Measurements from ENCODE around the gene CCDC47.

Gene CCDC47

DNA sequence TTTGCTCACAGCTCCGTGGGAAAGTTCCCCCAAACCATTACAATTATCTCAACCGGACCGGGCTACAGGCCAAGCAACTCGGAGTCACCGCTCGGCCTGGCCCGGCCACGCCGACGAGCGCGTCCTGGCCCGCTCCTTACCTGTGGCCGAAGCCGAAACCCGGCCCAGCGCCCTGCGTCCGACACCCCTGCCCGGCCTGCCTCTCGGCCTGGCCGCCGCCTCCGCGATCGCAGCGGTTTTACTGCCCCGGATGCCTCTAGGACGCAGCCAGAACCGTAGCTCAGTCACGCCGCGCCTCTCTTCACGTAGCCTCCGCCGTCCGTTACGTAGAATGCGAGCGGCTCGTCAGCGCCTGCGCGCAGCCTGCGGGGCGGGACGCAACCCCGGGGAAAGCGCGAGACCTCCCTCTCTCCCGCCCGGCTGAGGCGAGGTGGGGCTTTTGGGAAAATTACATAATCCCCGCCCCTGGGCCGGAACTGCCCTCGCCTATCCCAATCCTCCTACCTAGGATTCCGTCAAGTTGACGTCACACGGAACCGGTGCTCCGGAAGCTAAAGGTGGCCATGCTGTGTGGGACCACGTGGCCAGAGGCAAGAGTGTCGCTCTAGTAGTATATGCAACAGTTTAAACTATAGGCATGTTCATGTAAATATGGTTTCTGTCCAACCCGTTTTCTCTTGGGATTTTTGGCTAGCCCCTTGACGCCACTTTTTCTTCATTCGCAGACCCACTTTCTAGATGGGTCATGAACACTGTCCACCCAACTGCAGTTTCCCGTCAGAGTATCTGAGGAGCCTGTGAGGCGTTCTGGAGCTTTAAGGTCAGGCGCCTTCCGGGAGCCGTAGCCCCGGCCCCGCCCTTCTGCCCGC lies at the start of gene CCDC47 (continued):
- TF ChIP-seq, protein P1, sequence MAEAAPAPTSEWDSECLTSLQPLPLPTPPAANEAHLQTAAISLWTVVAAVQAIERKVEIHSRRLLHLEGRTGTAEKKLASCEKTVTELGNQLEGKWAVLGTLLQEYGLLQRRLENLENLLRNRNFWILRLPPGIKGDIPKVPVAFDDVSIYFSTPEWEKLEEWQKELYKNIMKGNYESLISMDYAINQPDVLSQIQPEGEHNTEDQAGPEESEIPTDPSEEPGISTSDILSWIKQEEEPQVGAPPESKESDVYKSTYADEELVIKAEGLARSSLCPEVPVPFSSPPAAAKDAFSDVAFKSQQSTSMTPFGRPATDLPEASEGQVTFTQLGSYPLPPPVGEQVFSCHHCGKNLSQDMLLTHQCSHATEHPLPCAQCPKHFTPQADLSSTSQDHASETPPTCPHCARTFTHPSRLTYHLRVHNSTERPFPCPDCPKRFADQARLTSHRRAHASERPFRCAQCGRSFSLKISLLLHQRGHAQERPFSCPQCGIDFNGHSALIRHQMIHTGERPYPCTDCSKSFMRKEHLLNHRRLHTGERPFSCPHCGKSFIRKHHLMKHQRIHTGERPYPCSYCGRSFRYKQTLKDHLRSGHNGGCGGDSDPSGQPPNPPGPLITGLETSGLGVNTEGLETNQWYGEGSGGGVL (tag by site-specific recombination; IDR thresholded peaks at IDR 0.05), result no peak
- no peak for TF ChIP-seq ZNF266 (tag by site-specific recombination; IDR thresholded peaks at IDR 0.05; ENCODE audit: low read depth)
- peak; percentile 98 for TF ChIP-seq ZNF335 (tag by site-specific recombination; conservative IDR thresholded peaks at IDR 0.05)
- peak; percentile 44; the same call in 1 of the 2 replicates for TF ChIP-seq EGR2 (tag by site-specific recombination; IDR thresholded peaks at IDR 0.05; ENCODE audit: low read depth)
- TF ChIP-seq, protein P2, sequence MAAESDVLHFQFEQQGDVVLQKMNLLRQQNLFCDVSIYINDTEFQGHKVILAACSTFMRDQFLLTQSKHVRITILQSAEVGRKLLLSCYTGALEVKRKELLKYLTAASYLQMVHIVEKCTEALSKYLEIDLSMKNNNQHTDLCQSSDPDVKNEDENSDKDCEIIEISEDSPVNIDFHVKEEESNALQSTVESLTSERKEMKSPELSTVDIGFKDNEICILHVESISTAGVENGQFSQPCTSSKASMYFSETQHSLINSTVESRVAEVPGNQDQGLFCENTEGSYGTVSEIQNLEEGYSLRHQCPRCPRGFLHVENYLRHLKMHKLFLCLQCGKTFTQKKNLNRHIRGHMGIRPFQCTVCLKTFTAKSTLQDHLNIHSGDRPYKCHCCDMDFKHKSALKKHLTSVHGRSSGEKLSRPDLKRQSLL (tag by site-specific recombination; IDR thresholded peaks at IDR 0.05), result peak; percentile 96
- TF ChIP-seq, protein P3, sequence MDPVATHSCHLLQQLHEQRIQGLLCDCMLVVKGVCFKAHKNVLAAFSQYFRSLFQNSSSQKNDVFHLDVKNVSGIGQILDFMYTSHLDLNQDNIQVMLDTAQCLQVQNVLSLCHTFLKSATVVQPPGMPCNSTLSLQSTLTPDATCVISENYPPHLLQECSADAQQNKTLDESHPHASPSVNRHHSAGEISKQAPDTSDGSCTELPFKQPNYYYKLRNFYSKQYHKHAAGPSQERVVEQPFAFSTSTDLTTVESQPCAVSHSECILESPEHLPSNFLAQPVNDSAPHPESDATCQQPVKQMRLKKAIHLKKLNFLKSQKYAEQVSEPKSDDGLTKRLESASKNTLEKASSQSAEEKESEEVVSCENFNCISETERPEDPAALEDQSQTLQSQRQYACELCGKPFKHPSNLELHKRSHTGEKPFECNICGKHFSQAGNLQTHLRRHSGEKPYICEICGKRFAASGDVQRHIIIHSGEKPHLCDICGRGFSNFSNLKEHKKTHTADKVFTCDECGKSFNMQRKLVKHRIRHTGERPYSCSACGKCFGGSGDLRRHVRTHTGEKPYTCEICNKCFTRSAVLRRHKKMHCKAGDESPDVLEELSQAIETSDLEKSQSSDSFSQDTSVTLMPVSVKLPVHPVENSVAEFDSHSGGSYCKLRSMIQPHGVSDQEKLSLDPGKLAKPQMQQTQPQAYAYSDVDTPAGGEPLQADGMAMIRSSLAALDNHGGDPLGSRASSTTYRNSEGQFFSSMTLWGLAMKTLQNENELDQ (tag by site-specific recombination; IDR thresholded peaks at IDR 0.05; ENCODE audit: low read depth), result no peak
- TF ChIP-seq, protein P4, sequence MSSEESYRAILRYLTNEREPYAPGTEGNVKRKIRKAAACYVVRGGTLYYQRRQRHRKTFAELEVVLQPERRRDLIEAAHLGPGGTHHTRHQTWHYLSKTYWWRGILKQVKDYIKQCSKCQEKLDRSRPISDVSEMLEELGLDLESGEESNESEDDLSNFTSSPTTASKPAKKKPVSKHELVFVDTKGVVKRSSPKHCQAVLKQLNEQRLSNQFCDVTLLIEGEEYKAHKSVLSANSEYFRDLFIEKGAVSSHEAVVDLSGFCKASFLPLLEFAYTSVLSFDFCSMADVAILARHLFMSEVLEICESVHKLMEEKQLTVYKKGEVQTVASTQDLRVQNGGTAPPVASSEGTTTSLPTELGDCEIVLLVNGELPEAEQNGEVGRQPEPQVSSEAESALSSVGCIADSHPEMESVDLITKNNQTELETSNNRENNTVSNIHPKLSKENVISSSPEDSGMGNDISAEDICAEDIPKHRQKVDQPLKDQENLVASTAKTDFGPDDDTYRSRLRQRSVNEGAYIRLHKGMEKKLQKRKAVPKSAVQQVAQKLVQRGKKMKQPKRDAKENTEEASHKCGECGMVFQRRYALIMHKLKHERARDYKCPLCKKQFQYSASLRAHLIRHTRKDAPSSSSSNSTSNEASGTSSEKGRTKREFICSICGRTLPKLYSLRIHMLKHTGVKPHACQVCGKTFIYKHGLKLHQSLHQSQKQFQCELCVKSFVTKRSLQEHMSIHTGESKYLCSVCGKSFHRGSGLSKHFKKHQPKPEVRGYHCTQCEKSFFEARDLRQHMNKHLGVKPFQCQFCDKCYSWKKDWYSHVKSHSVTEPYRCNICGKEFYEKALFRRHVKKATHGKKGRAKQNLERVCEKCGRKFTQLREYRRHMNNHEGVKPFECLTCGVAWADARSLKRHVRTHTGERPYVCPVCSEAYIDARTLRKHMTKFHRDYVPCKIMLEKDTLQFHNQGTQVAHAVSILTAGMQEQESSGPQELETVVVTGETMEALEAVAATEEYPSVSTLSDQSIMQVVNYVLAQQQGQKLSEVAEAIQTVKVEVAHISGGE (tag by site-specific recombination; conservative IDR thresholded peaks at IDR 0.05; ENCODE audit: low read depth), result peak; percentile 93
- 0 out of 2 replicates have a peak, but pooled peaks have one; percentile 13 for TF ChIP-seq ZFP37 (tag by site-specific recombination; IDR thresholded peaks at IDR 0.05)
- peak; percentile 99 for TF ChIP-seq IKZF3 (tag by site-specific recombination; IDR thresholded peaks at IDR 0.05)
- TF ChIP-seq ZNF768 (tag by site-specific recombination; IDR thresholded peaks at IDR 0.05), result no peak
- peak; percentile 29; the same call in 1 of the 2 replicates for TF ChIP-seq GLIS2 (tag by site-specific recombination; IDR thresholded peaks at IDR 0.05)
- TF ChIP-seq KLF16 (tag by site-specific recombination; IDR thresholded peaks at IDR 0.05), result no peak; the same call in none of the 2 replicates
- peak; percentile 96 for TF ChIP-seq ZXDB (tag by site-specific recombination; IDR thresholded peaks at IDR 0.05)
- TF ChIP-seq ZNF670 (tag by site-specific recombination; IDR thresholded peaks at IDR 0.05; ENCODE audit: low read depth), result no peak
- TF ChIP-seq, protein P5, sequence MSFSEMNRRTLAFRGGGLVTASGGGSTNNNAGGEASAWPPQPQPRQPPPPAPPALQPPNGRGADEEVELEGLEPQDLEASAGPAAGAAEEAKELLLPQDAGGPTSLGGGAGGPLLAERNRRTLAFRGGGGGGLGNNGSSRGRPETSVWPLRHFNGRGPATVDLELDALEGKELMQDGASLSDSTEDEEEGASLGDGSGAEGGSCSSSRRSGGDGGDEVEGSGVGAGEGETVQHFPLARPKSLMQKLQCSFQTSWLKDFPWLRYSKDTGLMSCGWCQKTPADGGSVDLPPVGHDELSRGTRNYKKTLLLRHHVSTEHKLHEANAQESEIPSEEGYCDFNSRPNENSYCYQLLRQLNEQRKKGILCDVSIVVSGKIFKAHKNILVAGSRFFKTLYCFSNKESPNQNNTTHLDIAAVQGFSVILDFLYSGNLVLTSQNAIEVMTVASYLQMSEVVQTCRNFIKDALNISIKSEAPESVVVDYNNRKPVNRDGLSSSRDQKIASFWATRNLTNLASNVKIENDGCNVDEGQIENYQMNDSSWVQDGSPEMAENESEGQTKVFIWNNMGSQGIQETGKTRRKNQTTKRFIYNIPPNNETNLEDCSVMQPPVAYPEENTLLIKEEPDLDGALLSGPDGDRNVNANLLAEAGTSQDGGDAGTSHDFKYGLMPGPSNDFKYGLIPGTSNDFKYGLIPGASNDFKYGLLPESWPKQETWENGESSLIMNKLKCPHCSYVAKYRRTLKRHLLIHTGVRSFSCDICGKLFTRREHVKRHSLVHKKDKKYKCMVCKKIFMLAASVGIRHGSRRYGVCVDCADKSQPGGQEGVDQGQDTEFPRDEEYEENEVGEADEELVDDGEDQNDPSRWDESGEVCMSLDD (tag by site-specific recombination; IDR thresholded peaks at IDR 0.05), result no peak
- TF ChIP-seq ZBTB8A (tag by site-specific recombination; IDR thresholded peaks at IDR 0.05), result peak; percentile 73
- TF ChIP-seq, protein P6, sequence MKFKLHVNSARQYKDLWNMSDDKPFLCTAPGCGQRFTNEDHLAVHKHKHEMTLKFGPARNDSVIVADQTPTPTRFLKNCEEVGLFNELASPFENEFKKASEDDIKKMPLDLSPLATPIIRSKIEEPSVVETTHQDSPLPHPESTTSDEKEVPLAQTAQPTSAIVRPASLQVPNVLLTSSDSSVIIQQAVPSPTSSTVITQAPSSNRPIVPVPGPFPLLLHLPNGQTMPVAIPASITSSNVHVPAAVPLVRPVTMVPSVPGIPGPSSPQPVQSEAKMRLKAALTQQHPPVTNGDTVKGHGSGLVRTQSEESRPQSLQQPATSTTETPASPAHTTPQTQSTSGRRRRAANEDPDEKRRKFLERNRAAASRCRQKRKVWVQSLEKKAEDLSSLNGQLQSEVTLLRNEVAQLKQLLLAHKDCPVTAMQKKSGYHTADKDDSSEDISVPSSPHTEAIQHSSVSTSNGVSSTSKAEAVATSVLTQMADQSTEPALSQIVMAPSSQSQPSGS (tag by site-specific recombination; IDR thresholded peaks at IDR 0.05; ENCODE audit: low read depth), result peak; percentile 98
- TF ChIP-seq, protein P7, sequence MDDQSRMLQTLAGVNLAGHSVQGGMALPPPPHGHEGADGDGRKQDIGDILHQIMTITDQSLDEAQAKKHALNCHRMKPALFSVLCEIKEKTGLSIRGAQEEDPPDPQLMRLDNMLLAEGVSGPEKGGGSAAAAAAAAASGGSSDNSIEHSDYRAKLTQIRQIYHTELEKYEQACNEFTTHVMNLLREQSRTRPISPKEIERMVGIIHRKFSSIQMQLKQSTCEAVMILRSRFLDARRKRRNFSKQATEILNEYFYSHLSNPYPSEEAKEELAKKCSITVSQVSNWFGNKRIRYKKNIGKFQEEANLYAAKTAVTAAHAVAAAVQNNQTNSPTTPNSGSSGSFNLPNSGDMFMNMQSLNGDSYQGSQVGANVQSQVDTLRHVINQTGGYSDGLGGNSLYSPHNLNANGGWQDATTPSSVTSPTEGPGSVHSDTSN (CRISPR knock-in tag; IDR thresholded peaks at IDR 0.05), result peak; percentile 91
- TF ChIP-seq, protein P8, sequence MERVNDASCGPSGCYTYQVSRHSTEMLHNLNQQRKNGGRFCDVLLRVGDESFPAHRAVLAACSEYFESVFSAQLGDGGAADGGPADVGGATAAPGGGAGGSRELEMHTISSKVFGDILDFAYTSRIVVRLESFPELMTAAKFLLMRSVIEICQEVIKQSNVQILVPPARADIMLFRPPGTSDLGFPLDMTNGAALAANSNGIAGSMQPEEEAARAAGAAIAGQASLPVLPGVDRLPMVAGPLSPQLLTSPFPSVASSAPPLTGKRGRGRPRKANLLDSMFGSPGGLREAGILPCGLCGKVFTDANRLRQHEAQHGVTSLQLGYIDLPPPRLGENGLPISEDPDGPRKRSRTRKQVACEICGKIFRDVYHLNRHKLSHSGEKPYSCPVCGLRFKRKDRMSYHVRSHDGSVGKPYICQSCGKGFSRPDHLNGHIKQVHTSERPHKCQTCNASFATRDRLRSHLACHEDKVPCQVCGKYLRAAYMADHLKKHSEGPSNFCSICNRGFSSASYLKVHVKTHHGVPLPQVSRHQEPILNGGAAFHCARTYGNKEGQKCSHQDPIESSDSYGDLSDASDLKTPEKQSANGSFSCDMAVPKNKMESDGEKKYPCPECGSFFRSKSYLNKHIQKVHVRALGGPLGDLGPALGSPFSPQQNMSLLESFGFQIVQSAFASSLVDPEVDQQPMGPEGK (tag by site-specific recombination; IDR thresholded peaks at IDR 0.05), result peak; percentile 81
- peak; percentile 45; the same call in 1 of the 2 replicates for TF ChIP-seq BCL11B (tag by site-specific recombination; IDR thresholded peaks at IDR 0.05; ENCODE audit: low read depth)
- TF ChIP-seq ZBTB20 (tag by site-specific recombination; IDR thresholded peaks at IDR 0.05), result peak; percentile 57; the same call in 1 of the 2 replicates
